Naive B cell (primary cell): ENCODE results near the gene RALGPS1. TPM values are rescaled to one million over a fixed set of nuclear protein-coding genes. Genes with fewer than 3 reads are reported as not detected.

Source experiments
- ATAC-seq, 2 donors: fragments of 150-1000 bp; cut with Tn5 transposase; 2 replicates each; pipeline ENCODE4 v1.10.0; 2021; ENCODE audit warnings: low read depth in 2 of 2, mild to moderate bottlenecking in 2 of 2, moderate library complexity in 2 of 2
- DNase-seq: peaks from one replicate; pipeline ENCODE4 v3.0.0; 2022
- H3K27ac Mint-ChIP-seq, 6 donors: one replicate each; pipeline ENCODE4 v1.8.0; 2020 to 2022; ENCODE audit warnings: mild to moderate bottlenecking in 6 of 6, mixed read lengths in 6 of 6, moderate library complexity in 5 of 6, inconsistent platforms in 2 of 6
- H3K27me3 Mint-ChIP-seq, 3 donors: one replicate each; pipeline ENCODE4 v1.8.0; 2021 to 2022; ENCODE audit warnings: mixed read lengths in 3 of 3, mild to moderate bottlenecking in 1 of 3
- H3K36me3 Mint-ChIP-seq, 2 donors: one replicate each; pipeline ENCODE4 v1.8.0; 2020 to 2022; ENCODE audit warnings: mixed read lengths in 2 of 2, inconsistent platforms in 1 of 2, mild to moderate bottlenecking in 1 of 2
- H3K4me1 Mint-ChIP-seq, 3 donors: one replicate each; pipeline ENCODE4 v1.8.0; 2020 to 2022; ENCODE audit warnings: mixed read lengths in 3 of 3, inconsistent platforms in 1 of 3, mild to moderate bottlenecking in 1 of 3, moderate library complexity in 1 of 3
- H3K4me3 Mint-ChIP-seq, 8 donors: one replicate each; pipeline ENCODE4 v1.8.0; 2020 to 2022; ENCODE audit warnings: mild to moderate bottlenecking in 8 of 8, mixed read lengths in 8 of 8, moderate library complexity in 8 of 8, inconsistent platforms in 2 of 8
- H3K9me3 Mint-ChIP-seq, 7 donors: one replicate each; pipeline ENCODE4 v1.8.0; 2020 to 2022; ENCODE audit warnings: mixed read lengths in 7 of 7, mild to moderate bottlenecking in 5 of 7, inconsistent platforms in 2 of 7, moderate library complexity in 1 of 7
- polyA plus RNA-seq, 6 donors: library from polyadenylated mRNA; unstranded; fragments of 300-500 nt; fragmentation: Illumina TruSeq; gene quantifications; one replicate each; pipeline ENCODE4 v1.2.3, GENCODE V29; 2021; ENCODE audit warnings: low read depth in 6 of 6

Gene RALGPS1
- polyA plus RNA-seq, 6 donors from 2014 or later, result 3.0 to 7.9 (median 5.4) TPM

GRCh38 chr9:126973651-126974529 is 59.3 kb downstream of the RALGPS1 start:
- H3K27ac Mint-ChIP-seq, result peak overlapping the region in 1 of 6 donors; percentile 17
- no peaks in the 10 kb centered on the region for H3K27me3 Mint-ChIP-seq
- peaks cover 12 to 23% of the 10 kb centered on the region in 2 donors for H3K36me3 Mint-ChIP-seq
- DNase-seq (no peak), ATAC-seq (no peak)
- no peak overlapping the region for H3K4me3 Mint-ChIP-seq
- no peaks in the 10 kb centered on the region for H3K9me3 Mint-ChIP-seq
- H3K4me1 Mint-ChIP-seq, result no peaks in the 10 kb centered on the region

GRCh38 chr9:126974594-126974993 is 60.0 kb downstream of the RALGPS1 start:
- no peak for ATAC-seq

GRCh38 chr9:126975327-126976220 is 61.0 kb downstream of the RALGPS1 start:
- Mint-ChIP-seq H3K27ac (peak overlapping the region in 2 of 6 donors; percentile 3 to 53), H3K36me3 (peaks cover 16 to 26% of the 10 kb centered on the region in 2 donors), H3K4me3 (no peak overlapping the region), H3K4me1 (no peaks in the 10 kb centered on the region), H3K9me3 (no peaks in the 10 kb centered on the region), H3K27me3 (no peaks in the 10 kb centered on the region)
- DNase-seq (no peak), ATAC-seq (no peak)

More at GRCh38 chr9:126974594-126974993, 60.0 kb downstream of the RALGPS1 start:
- Mint-ChIP-seq H3K27ac (no peak overlapping the region), H3K4me3 (no peak overlapping the region), H3K27me3 (no peaks in the 10 kb centered on the region), H3K36me3 (peaks cover 16 to 26% of the 10 kb centered on the region in 2 donors), H3K4me1 (no peaks in the 10 kb centered on the region), H3K9me3 (no peaks in the 10 kb centered on the region)
- no peak for DNase-seq

GRCh38 chr9:126979461-126979860 is 64.9 kb downstream of the RALGPS1 start:
- DNase-seq, result no peak
- peaks cover 16 to 32% of the 10 kb centered on the region in 2 donors for H3K36me3 Mint-ChIP-seq
- no peak overlapping the region for H3K4me3 Mint-ChIP-seq
- no peaks in the 10 kb centered on the region for H3K27me3 Mint-ChIP-seq
- H3K4me1 Mint-ChIP-seq, result peaks cover 8 to 22% (median 11%) of the 10 kb centered on the region in 3 donors
- no peak for ATAC-seq
- H3K9me3 Mint-ChIP-seq, result peaks cover 0 to 8% (median 4%) of the 10 kb centered on the region in 7 donors
- H3K27ac Mint-ChIP-seq, result no peak overlapping the region

DNA sequence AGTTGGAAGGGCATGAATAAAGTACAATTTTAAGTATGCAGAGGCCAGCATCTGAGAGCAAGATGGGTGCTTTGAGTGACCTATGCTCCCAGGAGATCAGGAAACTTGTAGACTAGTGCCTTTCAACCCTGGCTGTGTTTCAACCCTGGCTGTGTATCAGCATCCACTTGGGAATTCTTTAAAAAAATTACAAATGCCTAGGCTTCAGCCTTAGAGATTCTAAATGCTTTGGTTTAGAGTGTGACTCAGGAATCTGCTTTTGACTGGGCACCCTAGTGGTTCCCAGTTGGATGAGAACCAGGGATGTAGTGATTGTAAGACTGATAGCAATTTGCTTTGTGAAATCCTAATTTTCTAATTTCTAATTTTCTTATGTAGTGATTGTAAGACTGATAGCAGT is 65.6 kb downstream of the RALGPS1 start:
- Mint-ChIP-seq H3K9me3 (peaks cover 0 to 8% (median 4%) of the 10 kb centered on the region in 7 donors), H3K4me3 (no peak overlapping the region), H3K27me3 (no peaks in the 10 kb centered on the region), H3K36me3 (peaks cover 16 to 32% of the 10 kb centered on the region in 2 donors), H3K4me1 (peaks cover 8 to 27% (median 14%) of the 10 kb centered on the region in 3 donors), H3K27ac (no peak overlapping the region)
- DNase-seq, result no peak
- ATAC-seq, result no peak

DNA sequence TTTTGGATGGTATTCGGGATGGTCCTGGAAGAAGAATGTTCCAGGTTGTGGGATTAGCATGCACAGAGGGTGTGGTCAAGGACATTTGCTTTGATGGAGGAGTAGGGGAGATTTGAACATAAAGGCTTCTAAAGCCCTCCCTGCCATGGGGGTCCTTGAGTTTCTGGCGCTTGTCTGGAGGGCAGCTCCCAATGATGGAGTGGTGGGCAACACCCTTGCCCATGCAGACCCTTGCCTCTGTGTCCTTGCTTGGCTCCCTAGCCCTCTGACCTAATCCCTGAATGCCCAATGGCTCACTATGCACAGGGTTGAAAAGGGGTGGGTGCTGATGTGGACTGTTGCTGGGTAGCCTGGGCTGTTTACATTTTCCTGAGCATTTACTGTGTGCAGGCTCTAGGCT is 66.6 kb downstream of the RALGPS1 start:
- H3K27ac Mint-ChIP-seq, result no peak overlapping the region
- peaks cover 10 to 28% of the 10 kb centered on the region in 2 donors for H3K36me3 Mint-ChIP-seq
- ATAC-seq (no peak), DNase-seq (no peak)
- H3K27me3 Mint-ChIP-seq, result no peaks in the 10 kb centered on the region
- peaks cover 0 to 8% (median 4%) of the 10 kb centered on the region in 7 donors for H3K9me3 Mint-ChIP-seq
- H3K4me3 Mint-ChIP-seq, result no peak overlapping the region
- H3K4me1 Mint-ChIP-seq, result peaks cover 16 to 35% (median 22%) of the 10 kb centered on the region in 3 donors

DNA sequence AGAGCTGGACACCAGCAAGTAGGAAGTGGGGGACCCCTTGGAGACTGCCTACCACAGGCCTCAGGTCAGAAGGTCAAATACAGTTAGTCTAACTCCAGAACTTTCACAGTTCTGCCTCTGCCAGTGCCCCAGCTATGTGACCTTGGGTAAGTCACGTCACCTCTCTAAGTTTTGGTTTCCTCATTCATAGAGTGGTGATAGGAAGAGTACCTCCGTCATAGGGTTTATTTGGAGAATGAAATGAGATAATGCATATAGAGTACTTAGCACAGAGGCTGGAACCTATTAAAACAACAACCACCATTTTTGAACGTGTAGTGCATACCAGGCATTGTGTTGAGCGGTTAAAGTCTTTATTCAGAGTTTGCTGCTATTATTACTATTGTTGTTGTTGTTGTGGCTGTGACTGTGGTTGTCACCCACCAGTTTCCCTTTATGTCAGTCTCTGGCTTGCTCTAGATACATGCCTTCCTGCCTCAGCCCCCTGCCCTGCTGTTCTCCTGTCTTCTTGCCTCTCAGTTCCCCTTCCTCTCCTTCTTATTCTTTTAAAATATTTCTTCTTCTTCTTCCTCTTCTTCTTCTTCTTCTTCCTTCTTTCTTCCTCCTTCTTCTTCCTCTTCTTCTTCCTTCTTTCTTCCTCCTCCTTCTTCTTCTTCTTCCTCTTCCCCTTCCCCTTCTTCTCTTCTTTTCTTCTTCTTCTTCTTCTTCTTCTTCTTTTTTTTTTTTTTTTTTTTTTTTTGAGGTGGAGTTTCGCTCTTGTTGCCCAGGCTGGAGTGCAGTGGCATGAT is 67.8 kb downstream of the RALGPS1 start:
- H3K27ac Mint-ChIP-seq, result peak overlapping the region in 3 of 6 donors; percentile 16 to 55 (median 38)
- H3K4me3 Mint-ChIP-seq, result peak overlapping the region in 1 of 8 donors; percentile 87

GRCh38 chr9:126983767-126984166 is 69.2 kb downstream of the RALGPS1 start:
- peaks cover 0 to 8% (median 4%) of the 10 kb centered on the region in 7 donors for H3K9me3 Mint-ChIP-seq
- H3K27me3 Mint-ChIP-seq, result peaks cover 5 to 14% (median 12%) of the 10 kb centered on the region in 3 donors
- H3K4me3 Mint-ChIP-seq, result no peak overlapping the region
- ATAC-seq (no peak), DNase-seq (no peak)
- peak overlapping the region in 2 of 6 donors; percentile 14 to 23 for H3K27ac Mint-ChIP-seq
- peaks cover 4 to 25% of the 10 kb centered on the region in 2 donors for H3K36me3 Mint-ChIP-seq
- peaks cover 33 to 48% (median 37%) of the 10 kb centered on the region in 3 donors for H3K4me1 Mint-ChIP-seq

More for the DNA sequence above, 67.8 kb downstream of the RALGPS1 start:
- ATAC-seq (no peak), DNase-seq (no peak)
- Mint-ChIP-seq H3K4me1 (peaks cover 27 to 44% (median 33%) of the 10 kb centered on the region in 3 donors), H3K36me3 (peaks cover 4 to 25% of the 10 kb centered on the region in 2 donors), H3K27me3 (peaks cover 0 to under 1% (median 0%) of the 10 kb centered on the region in 3 donors), H3K9me3 (peaks cover 0 to 8% (median 4%) of the 10 kb centered on the region in 7 donors)

- peaks cover 33 to 51% (median 42%) of the 10 kb centered on the region in 3 donors for H3K4me1 Mint-ChIP-seq
- H3K27me3 Mint-ChIP-seq, result peaks cover 5 to 19% (median 13%) of the 10 kb centered on the region in 3 donors
- no peak overlapping the region for H3K4me3 Mint-ChIP-seq
- no peak for ATAC-seq
- DNase-seq, result no peak
- H3K36me3 Mint-ChIP-seq, result peaks cover under 1 to 32% of the 10 kb centered on the region in 2 donors
- peaks cover 0 to 11% (median 4%) of the 10 kb centered on the region in 7 donors for H3K9me3 Mint-ChIP-seq
- peak overlapping the region in 2 of 6 donors; percentile 8 to 51 for H3K27ac Mint-ChIP-seq
Measured at GRCh38 chr9:126984969-126985368, 70.4 kb downstream of the RALGPS1 start.

- peaks cover 11 to 40% of the 10 kb centered on the region in 2 donors for H3K36me3 Mint-ChIP-seq
- peaks cover 5 to 21% (median 19%) of the 10 kb centered on the region in 3 donors for H3K27me3 Mint-ChIP-seq
- H3K9me3 Mint-ChIP-seq, result peaks cover 0 to 11% (median 4%) of the 10 kb centered on the region in 7 donors
- DNase-seq (peak; percentile 81), ATAC-seq (peak; percentile 98)
- H3K27ac Mint-ChIP-seq, result peak overlapping the region; percentile 54 to 85 (median 74)
- peaks cover 33 to 51% (median 42%) of the 10 kb centered on the region in 3 donors for H3K4me1 Mint-ChIP-seq
- H3K4me3 Mint-ChIP-seq, result peak overlapping the region in 6 of 8 donors; percentile 54 to 82 (median 67)
Measured at GRCh38 chr9:126985870-126986498, 71.4 kb downstream of the RALGPS1 start.

GRCh38 chr9:126986506-126986951 is 71.9 kb downstream of the RALGPS1 start:
- peaks cover 16 to 37% of the 10 kb centered on the region in 2 donors for H3K36me3 Mint-ChIP-seq
- peaks cover 0 to 10% (median 4%) of the 10 kb centered on the region in 7 donors for H3K9me3 Mint-ChIP-seq
- DNase-seq (no peak), ATAC-seq (no peak)
- H3K27ac Mint-ChIP-seq, result peak overlapping the region in 4 of 6 donors; percentile 67 to 85 (median 78)
- H3K4me1 Mint-ChIP-seq, result peaks cover 33 to 51% (median 42%) of the 10 kb centered on the region in 3 donors
- H3K4me3 Mint-ChIP-seq, result peak overlapping the region in 5 of 8 donors; percentile 58 to 82 (median 68)
- H3K27me3 Mint-ChIP-seq, result peaks cover 5 to 21% (median 19%) of the 10 kb centered on the region in 3 donors

- Mint-ChIP-seq H3K4me1 (peaks cover 22 to 34% (median 31%) of the 10 kb centered on the region in 3 donors), H3K27ac (peak overlapping the region in 2 of 6 donors; percentile 11 to 69), H3K9me3 (peaks cover 0 to 20% (median 10%) of the 10 kb centered on the region in 7 donors), H3K27me3 (peaks cover 8 to 21% (median 19%) of the 10 kb centered on the region in 3 donors), H3K4me3 (no peak overlapping the region), H3K36me3 (peaks cover 31 to 46% of the 10 kb centered on the region in 2 donors)
- ATAC-seq (no peak), DNase-seq (no peak)
Measured at GRCh38 chr9:126988857-126989256, 74.3 kb downstream of the RALGPS1 start.
